Brain microvascular endothelial cell (primary cell): ENCODE results near the gene CAPNS2.
"Not testable (repeated sequence)": the region's sequence is repeated elsewhere in the genome, so short reads cannot be mapped to it uniquely, and the experiment has no call there.

Experiments used
- DNase-seq: peaks from one replicate; pipeline ENCODE4 v3.0.0-alpha.2; 2020
- H3K27ac ChIP-seq: fragments of 250-450 bp; sonication (Bioruptor Pico); 2 replicates; pipeline ENCODE4 v1.5.1; 2020; ENCODE audit warnings: mild to moderate bottlenecking, moderate library complexity
- H3K27me3 ChIP-seq: fragments of 250-450 bp; sonication (Bioruptor Pico); replicated peaks from 2 replicates; pipeline ENCODE4 v1.5.1; 2020; ENCODE audit warnings: mild to moderate bottlenecking
- H3K36me3 ChIP-seq: fragments of 250-450 bp; sonication (Bioruptor Pico); replicated peaks from 2 replicates; pipeline ENCODE4 v1.5.1; 2020; ENCODE audit warnings: mild to moderate bottlenecking
- H3K4me3 ChIP-seq: 2 replicates; pipeline ENCODE4 v1.5.1; 2011; ENCODE audit warnings: low read depth, mild to moderate bottlenecking, control low read depth, low read length, moderate library complexity
- in situ Hi-C: cut with HindIII; loops from 2 replicates; pipeline ENCODE4 v1.10.0; 2017; ENCODE audit warnings: low sequenced_read_pairs, low pct_ligation_motif_present
- TF ChIP-seq, protein P1 (sequence below): IDR thresholded peaks from 2 replicates; pipeline ENCODE4 v1.5.1; 2011; ENCODE audit warnings: low read depth, mild to moderate bottlenecking, moderate library complexity, low read length, control low read depth, inconsistent platforms; ENCODE audit errors: missing control alignments

CAPNS2 gene

DNA sequence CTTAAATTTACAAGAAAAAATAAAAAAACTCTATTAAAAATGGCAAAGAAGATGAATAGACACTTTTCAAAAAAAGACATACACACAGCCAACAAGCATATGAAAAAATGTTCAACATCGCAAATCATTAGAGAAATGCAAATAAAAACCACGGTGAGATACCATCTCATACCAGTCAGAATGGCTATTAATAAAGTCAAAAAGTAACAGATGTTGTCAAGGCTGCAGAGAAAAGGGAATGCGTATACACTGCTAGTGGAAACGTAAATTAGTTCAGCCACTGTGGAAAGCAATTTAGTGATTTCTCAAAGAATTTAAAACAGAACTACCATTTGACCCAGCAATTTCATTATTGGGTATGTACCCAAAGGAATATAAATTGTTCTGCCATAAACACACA lies 31.4 kb downstream of the CAPNS2 start:
- H3K4me3 ChIP-seq = no peak overlapping the region
- in situ Hi-C loops = no loop called here
- H3K27ac ChIP-seq = no peak overlapping the region
- H3K36me3 ChIP-seq = no peaks in the 10 kb centered on the region
- TF ChIP-seq, protein P1, sequence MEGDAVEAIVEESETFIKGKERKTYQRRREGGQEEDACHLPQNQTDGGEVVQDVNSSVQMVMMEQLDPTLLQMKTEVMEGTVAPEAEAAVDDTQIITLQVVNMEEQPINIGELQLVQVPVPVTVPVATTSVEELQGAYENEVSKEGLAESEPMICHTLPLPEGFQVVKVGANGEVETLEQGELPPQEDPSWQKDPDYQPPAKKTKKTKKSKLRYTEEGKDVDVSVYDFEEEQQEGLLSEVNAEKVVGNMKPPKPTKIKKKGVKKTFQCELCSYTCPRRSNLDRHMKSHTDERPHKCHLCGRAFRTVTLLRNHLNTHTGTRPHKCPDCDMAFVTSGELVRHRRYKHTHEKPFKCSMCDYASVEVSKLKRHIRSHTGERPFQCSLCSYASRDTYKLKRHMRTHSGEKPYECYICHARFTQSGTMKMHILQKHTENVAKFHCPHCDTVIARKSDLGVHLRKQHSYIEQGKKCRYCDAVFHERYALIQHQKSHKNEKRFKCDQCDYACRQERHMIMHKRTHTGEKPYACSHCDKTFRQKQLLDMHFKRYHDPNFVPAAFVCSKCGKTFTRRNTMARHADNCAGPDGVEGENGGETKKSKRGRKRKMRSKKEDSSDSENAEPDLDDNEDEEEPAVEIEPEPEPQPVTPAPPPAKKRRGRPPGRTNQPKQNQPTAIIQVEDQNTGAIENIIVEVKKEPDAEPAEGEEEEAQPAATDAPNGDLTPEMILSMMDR = no peak
- H3K27me3 ChIP-seq = no peaks in the 10 kb centered on the region
- DNase-seq = no peak

DNA sequence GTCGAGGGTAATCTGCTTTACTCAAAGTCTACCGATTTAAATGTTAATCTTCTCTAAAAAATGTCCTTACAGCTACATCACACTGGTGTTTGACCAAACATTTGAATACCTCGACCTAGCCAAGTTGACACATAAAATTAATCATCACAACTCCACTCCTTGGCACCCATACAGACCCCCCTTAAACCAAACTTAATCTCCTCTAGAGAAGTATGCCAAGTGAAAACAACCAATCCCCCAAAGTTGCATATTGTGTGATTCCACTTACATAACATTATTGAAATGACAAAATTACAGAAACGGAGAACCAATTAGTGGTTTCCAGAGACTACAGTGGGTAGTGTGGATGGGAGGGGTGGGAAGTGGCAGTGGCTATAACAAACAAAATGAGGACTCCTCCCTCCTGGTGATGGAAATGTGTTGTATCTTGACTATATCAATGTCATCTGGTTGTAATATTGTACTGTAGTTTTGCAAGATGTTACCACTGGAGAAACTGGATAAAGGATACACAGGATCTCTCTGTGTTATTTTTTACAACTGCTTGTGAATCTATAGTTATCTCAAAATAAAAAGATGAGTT lies 39.4 kb downstream of the CAPNS2 start:
- Histone ChIP-seq H3K36me3 (no peaks in the 10 kb centered on the region), H3K4me3 (no peak overlapping the region), H3K27me3 (no peaks in the 10 kb centered on the region), H3K27ac (no peak overlapping the region)
- in situ Hi-C loops = no loop called here
- no peak for DNase-seq
- TF ChIP-seq, protein P1 = no peak

DNA sequence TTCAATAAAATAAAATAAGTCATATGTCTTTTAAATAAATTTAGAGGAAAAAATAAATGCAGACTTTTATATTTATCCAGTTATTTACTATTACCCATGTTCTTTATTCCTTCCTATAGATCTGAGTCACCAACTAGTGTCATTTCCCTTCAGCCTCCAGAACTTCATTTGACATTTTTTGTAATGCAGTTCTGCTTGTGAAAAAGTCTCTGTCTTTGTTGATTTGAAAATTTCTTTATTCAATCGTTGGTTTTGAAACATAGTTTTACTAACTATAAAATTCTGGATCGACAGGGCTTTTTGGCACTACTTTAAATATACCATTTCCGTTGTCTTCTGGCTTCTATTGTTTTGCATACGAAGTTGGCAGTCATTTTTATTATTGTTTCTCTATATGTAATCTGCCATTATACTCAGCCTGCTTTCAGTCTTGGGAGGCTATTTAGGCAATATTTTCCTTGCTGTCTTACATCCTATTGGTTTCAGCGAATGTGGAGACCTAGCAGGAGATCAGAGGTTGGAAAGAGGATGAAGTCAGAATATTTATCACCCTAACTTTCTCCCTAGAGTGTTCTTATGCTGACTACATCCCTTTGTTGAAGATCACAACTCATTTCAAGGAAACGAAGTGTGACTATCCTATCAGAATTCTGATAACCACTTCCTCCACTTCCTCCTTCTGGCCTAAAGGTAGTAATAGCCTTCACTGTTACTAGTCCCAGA lies 47.3 kb downstream of the CAPNS2 start:
- no peak for DNase-seq
- TF ChIP-seq, protein P1 = no peak
- Histone ChIP-seq H3K27me3 (no peaks in the 10 kb centered on the region), H3K27ac (no peak overlapping the region), H3K36me3 (no peaks in the 10 kb centered on the region), H3K4me3 (no peak overlapping the region)
- in situ Hi-C loops = no loop called here

DNA sequence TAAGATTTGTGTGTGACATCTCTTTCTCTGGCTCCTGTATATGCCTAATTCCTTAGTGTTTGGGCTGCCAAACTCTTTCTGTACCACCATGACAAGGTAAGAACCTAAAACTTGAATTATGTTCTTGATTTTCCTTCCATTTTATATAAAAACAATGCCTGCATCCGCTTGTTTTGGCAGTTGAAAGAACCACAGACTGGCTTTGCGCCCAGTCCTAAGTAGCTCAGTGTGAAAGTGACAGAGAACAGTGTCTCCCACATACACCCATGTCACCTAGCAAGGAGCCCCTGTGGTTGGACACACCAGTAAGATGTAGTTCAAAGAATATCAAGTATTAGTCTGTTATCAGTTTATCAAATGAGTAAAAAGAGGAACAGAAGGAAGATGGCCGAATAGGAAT lies 48.6 kb downstream of the CAPNS2 start:
- Histone ChIP-seq H3K36me3 (no peaks in the 10 kb centered on the region), H3K27ac (no peak overlapping the region), H3K4me3 (no peak overlapping the region), H3K27me3 (no peaks in the 10 kb centered on the region)
- TF ChIP-seq, protein P1 = no peak
- no peak for DNase-seq
- in situ Hi-C loops = no loop called here

DNA sequence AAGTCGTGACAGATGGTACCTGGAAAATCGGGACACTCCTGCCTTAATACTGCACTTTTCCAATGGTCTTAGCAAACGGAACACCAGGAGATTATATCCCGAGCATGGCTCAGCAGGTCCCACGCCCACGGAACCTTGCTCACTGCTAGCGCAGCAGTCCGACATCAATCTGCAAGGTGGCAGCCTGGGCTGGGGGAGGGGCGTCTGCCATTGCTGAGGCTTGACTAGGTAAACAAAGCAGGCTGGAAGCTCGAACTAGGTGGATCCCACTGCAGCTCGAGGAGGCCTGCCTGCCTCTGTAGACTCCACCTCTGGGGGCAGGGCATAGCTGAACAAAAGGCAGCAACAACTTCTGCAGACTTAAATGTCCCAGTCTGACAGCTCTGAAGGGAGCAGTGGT lies 49.2 kb downstream of the CAPNS2 start:
- H3K27ac ChIP-seq, in situ Hi-C loops, H3K27me3 ChIP-seq, H3K4me3 ChIP-seq, DNase-seq, H3K36me3 ChIP-seq: not testable (repeated sequence)
